Measurements from ENCODE around the gene UPF3A.

- TF ChIP-seq CTCF (IDR thresholded peaks at IDR 0.05; ENCODE audit: poor library complexity) (no peak), EZH2phosphoT487 (IDR thresholded peaks at IDR 0.05; ENCODE audit: low read depth, severe bottlenecking, unreplicated experiment) (no peak)
These were observed 2.3 kb upstream of the UPF3A start for GRCh38 chr13:114279146-114279545.

All from hepatocyte (in vitro differentiated cells).